Midbrain (tissue), 1 donor: ENCODE results near the gene F11.
"Not testable (repeated sequence)": the region's sequence is repeated elsewhere in the genome, so short reads cannot be mapped to it uniquely, and the experiment has no call there.

Experiments used
- DNase-seq: peaks from one replicate; lab custom pipeline; 2025; lab: John Stamatoyannopoulos, UW

The F11 gene

GRCh38 chr4:186249785-186250754, 15.9 kb upstream of the F11 start:
- no peak for DNase-seq

GRCh38 chr4:186250760-186251159, 15.2 kb upstream of the F11 start:
- DNase-seq: no peak

GRCh38 chr4:186255122-186255521, 10.9 kb upstream of the F11 start:
- no peak for DNase-seq

- DNase-seq: no peak
Observed at GRCh38 chr4:186258216-186258811, 7.7 kb upstream of the F11 start.

GRCh38 chr4:186260117-186260503, 5.9 kb upstream of the F11 start:
- DNase-seq: no peak

- DNase-seq: no peak
Observed at GRCh38 chr4:186260504-186261448, 5.2 kb upstream of the F11 start.

GRCh38 chr4:186264660-186265059, 1.3 kb upstream of the F11 start:
- DNase-seq: no peak

- DNase-seq: not testable (repeated sequence)
Observed at GRCh38 chr4:186265250-186265649, 739 bp upstream of the F11 start.

GRCh38 chr4:186266729-186267456, 904 bp downstream of the F11 start:
- no peak for DNase-seq

GRCh38 chr4:186271081-186271678, 5.2 kb downstream of the F11 start:
- no peak for DNase-seq

- DNase-seq: no peak
Observed at GRCh38 chr4:186272699-186273391, 6.9 kb downstream of the F11 start.

- not testable (repeated sequence) for DNase-seq
Observed at GRCh38 chr4:186273392-186273789, 7.4 kb downstream of the F11 start.

GRCh38 chr4:186283311-186283710, 17.3 kb downstream of the F11 start:
- no peak for DNase-seq

GRCh38 chr4:186285147-186285546, 19.2 kb downstream of the F11 start:
- DNase-seq: no peak

GRCh38 chr4:186286581-186286980, 20.6 kb downstream of the F11 start:
- no peak for DNase-seq

GRCh38 chr4:186291256-186291890, 25.4 kb downstream of the F11 start:
- DNase-seq: no peak

GRCh38 chr4:186294160-186294559, 28.2 kb downstream of the F11 start:
- DNase-seq: no peak

GRCh38 chr4:186296481-186296880, 30.5 kb downstream of the F11 start:
- no peak for DNase-seq

GRCh38 chr4:186297013-186297645, 31.1 kb downstream of the F11 start:
- DNase-seq: peak; percentile 57
